Esophagus muscularis mucosa (tissue), 4 donors: Measurements from ENCODE around the gene ZNF480.

Source experiments
- CTCF ChIP-seq, 3 experiments: fragments of 200-600 bp in 2 of 3; fragments of 450-650 bp in 1 of 3; sonication (generic) in 2 of 3; IDR thresholded peaks; one replicate each; pipeline ENCODE4 v1.5.1; 2017 to 2019; ENCODE audit warnings: antibody characterized with exemption in 3 of 3, mild to moderate bottlenecking in 2 of 3, moderate library complexity in 1 of 3
- EP300 ChIP-seq: sonication (generic); formaldehyde crosslinking; IDR thresholded peaks from one replicate; pipeline ENCODE4 v1.6.1; 2017; ENCODE audit warnings: antibody characterized with exemption
- POLR2A ChIP-seq: fragments of 450-650 bp; IDR thresholded peaks from one replicate; pipeline ENCODE4 v1.6.1; 2017; ENCODE audit warnings: antibody characterized with exemption, moderate library complexity, mild to moderate bottlenecking, low read depth

GRCh38 chr19:52258426-52258825 is 38.5 kb upstream of the ZNF480 start:
- no peak for TF ChIP-seq CTCF (IDR thresholded peaks at IDR 0.05)
- TF ChIP-seq EP300 = no peak
- no peak for TF ChIP-seq POLR2A
